ENCODE results near the gene PLPPR1.
"Not testable (repeated sequence)": the region's sequence is repeated elsewhere in the genome, so short reads cannot be mapped to it uniquely, and the experiment has no call there.

Gene PLPPR1

DNA sequence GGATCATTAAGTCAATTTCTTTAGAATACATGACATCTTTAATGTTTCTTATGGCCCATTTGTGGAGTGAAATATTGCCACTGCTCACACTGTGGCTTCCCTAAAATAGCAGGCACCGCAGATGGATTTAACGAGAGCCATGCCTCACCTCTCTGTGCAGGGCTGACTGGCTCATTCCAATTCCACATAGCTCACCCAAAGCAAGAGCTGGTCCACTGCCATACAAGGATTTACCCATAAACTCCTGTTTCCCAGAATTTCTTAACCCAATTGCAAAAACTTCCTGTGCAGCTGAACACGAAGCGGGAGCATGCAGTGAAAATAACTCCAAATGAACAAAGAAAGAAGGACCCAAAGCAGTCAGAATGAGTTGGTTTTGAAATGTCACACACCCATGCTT is 196.7 kb downstream of the PLPPR1 start:
- no peak for DNase-seq

GRCh38 chr9:101226161-101226560 is 197.6 kb downstream of the PLPPR1 start:
- DNase-seq, result no peak

- no peak for DNase-seq
Observed at GRCh38 chr9:101226803-101227202, 198.3 kb downstream of the PLPPR1 start.

- no peak for DNase-seq
Observed at GRCh38 chr9:101229606-101230005, 201.1 kb downstream of the PLPPR1 start.

GRCh38 chr9:101232405-101232977 is 204.0 kb downstream of the PLPPR1 start:
- no peak for DNase-seq

DNA sequence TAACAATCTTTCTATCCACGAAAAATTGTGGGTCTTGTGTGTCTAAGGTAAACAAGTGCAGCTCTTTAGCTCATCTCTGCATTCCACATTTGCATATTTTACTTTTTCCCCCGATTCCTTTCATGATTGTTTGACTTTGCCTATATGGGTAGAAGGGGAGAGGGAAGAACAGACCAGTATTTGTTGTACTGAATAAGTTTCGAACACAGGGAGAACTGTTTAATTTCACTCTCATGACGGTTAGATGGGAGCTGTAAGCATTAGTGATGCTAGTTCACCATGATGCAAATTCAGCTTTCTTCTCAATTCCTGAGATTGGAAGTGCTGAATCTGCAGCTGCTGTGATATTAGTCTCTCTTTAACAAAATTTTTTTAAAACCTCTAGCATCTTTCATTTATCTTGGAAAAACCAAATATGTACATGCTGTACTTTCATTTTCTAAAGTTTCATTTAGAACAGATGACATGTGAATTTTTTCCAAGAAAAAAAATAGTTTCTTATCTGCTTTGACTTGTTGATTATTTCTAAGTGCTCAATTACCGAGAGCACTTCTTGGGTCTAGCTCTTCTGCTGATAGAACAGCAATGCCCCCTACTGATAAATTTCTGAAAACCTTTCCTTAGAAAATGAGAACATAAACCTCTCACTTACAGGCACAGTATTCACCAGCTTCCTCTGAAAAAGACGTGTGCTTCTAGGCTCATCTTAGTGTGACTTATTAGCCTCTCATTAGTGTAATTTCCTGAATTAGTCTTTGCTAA is 206.8 kb downstream of the PLPPR1 start:
- peak in 2 of 4 experiments; percentile 2 to 5 for DNase-seq

GRCh38 chr9:101242651-101243050 is 214.1 kb downstream of the PLPPR1 start:
- DNase-seq, result no peak

DNA sequence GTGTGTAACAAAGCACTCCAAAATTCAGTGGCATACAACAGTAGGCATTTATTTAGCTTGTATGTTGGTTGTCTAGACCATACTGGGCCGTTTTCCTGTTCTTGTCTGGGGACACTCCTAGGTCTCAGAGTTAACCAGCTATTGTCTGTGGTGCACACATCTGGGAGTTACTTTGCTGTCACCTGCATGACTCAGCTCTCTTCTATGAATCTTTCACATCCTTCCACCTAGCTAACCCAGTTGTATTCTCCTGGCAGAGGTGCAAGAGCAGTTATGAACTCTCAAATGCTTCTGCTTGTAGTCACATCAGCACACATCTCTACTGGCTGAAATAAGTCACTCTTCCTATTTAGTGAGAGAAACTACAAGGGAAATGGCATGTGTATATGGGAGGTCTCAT is 218.2 kb downstream of the PLPPR1 start:
- DNase-seq, result no peak

GRCh38 chr9:101247297-101247696 is 218.8 kb downstream of the PLPPR1 start:
- DNase-seq, result no peak

- DNase-seq, result no peak
Observed at GRCh38 chr9:101254733-101255433, 226.4 kb downstream of the PLPPR1 start.

GRCh38 chr9:101264727-101265126 is 236.2 kb downstream of the PLPPR1 start:
- DNase-seq, result no peak

- DNase-seq, result no peak
Observed at GRCh38 chr9:101265261-101265660, 236.7 kb downstream of the PLPPR1 start.

GRCh38 chr9:101268426-101268825 is 239.9 kb downstream of the PLPPR1 start:
- DNase-seq, result no peak

DNA sequence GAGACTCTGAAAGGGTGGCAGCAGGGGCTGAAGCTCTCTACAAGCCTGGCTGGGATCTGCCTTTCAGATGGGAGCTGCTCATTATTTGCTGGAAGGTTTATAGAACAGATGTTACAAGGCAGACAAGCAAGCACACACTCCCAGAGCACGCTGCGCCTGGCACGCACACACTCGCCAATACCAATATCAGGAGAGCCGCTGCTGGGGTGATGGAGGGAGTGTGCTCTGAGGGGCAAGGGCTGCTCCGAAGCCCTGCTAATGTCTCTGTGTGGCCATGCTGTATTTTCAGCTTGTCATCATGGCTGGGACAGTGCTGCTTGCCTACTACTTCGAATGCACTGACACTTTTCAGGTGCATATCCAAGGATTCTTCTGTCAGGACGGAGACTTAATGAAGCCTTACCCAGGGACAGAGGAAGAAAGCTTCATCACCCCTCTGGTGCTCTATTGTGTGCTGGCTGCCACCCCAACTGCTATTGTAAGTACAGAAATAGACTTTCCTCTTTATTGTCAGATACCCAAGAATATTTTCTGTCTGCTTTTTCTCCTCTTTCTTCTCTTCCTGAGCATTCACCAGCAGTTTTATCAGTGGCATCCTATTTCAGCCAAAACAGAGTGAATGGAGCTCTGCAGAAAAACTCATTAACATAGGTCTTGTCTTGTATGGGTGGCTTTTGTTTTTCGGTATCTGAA is 241.2 kb downstream of the PLPPR1 start:
- DNase-seq, result no peak

- no peak for DNase-seq
Observed at GRCh38 chr9:101270302-101270701, 241.8 kb downstream of the PLPPR1 start.

- DNase-seq, result no peak
Observed at GRCh38 chr9:101271102-101271501, 242.6 kb downstream of the PLPPR1 start.

DNA sequence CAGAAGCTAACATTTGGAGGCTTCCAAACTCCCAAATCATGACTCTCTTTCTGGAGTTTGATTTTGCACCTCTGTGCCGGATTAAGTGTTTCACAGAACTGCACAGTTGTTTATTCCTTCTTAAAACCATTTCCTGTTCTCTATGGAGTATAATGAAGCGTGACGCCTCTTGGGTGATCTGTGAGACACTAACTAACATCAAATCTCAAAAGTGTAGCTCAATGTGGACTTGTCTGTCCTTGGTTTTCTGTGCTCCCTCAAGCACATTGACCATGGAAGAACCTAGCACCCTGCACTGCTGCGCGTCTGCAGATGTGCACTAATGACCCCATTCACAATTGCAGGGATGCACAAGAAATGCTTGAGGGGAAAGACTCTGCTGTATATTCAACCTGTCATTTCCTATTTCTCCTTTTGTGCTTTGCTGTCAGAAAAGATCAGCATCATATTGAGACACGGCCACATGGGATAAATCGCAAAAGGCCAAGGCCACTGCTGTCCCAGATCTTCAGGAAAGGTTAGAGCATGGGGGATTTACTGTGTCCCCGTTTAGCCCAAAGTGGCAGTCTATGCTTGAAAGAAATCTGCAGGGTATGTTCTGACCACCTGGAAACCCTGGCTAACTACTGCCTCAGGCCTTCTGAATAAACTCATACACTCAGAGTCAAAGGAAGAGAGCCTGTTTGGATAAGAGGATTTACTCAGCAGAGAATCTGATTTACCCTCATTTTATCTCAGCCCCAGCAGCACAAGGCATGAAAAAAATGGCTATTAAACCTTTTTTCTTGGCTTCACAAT is 246.6 kb downstream of the PLPPR1 start:
- DNase-seq, result no peak

DNA sequence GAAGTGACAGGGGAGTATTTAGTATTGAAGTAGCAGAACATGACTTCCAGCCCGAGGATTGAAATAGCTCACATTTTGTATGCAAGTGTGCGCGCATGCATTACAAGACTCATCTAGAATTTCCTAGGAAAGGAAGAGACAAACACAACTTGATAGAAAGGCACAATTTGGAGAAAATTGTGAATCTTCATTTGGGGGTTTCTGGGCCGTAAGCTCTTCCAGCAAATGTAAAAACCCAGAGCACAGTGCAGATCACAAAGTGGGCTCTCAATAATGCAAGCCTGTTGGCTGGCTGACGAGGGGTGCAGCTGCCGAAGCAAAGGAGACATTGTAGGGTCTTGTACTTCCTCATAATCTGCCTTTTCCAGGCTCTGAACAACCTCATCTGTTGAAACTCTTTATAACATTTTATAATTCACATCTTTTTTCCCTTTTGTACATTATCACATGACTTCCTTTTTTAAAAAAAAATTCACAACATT is 247.3 kb downstream of the PLPPR1 start:
- DNase-seq, result no peak

DNA sequence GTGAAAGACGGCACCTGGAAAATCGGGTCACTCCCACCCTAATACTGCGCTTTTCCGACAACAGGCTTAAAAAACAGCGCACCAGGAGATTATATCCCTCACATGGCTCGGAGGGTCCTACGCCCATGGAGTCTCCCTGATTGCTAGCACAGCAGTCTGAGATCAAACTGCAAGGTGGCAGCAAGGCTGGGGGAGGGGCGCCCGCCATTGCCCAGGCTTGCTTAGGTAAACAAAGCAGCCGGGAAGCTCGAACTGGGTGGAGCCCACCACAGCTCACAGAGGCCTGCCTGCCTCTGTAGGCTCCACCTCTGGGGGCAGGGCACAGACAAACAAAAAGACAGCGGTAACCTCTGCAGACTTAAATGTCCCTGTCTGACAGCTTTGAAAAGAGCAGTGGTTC is 262.5 kb downstream of the PLPPR1 start:
- not testable (repeated sequence) for DNase-seq

DNA sequence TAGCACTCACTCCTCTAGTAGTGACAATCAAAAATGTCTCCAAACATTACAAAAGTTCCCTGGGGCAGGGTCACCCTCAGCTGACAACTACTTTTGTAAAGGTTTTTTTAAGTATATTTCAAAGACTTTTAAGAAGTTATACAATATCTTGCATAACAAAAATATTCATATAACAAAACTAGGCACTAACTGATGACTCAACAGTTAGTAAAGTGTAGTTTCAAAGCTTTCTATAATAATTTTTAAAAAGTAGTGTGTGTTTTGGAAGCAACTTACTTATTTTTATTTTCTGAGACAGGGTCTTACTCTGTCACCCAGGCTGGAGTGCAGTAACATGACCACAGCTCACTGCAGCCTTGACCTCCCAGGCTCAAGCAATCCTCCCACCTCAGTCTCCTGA is 271.4 kb downstream of the PLPPR1 start:
- no peak for DNase-seq

- DNase-seq, result no peak
Observed at GRCh38 chr9:101307051-101307450, 278.5 kb downstream of the PLPPR1 start.

- no peak for DNase-seq
Observed at GRCh38 chr9:101307524-101308213, 279.1 kb downstream of the PLPPR1 start.
